Endothelial cell of umbilical vein (primary cell): Measurements from ENCODE around the gene LSMEM2. TPM values are rescaled to one million over a fixed set of nuclear protein-coding genes. Genes with fewer than 3 reads are reported as not detected.

Source experiments
- BruUV-seq: library from RNA; stranded (reverse); fragments of 400-500 nt; replicated peaks from 2 replicates; lab custom pipeline; 2021; lab: Mats Ljungman, UMichigan
- CTCF ChIA-PET: fragments of 300-600, 350-600 bp; sonication (Branson Sonifier 250); formaldehyde crosslinking; loops from one replicate; lab custom pipeline; 2021; ENCODE audit warnings: antibody characterized with exemption, inconsistent platforms; lab: Charles Lee
- POLR2A ChIA-PET: fragments of 300-600, 350-600 bp; sonication (Branson Sonifier 250); formaldehyde crosslinking; loops from one replicate; lab custom pipeline; 2021; ENCODE audit warnings: antibody characterized with exemption, inconsistent platforms; lab: Charles Lee
- DNase-seq: peaks from one replicate; pipeline ENCODE4 v3.0.0-alpha.2; 2011; ENCODE audit warnings: low read depth, low spot score
- FAIRE-seq: peaks from 2 replicates; lab custom pipeline; 2011; peaks lifted over from hg19 to GRCh38; lab: Jason Lieb, UNC
- H2AFZ ChIP-seq: 2 replicates; pipeline ENCODE4 v1.6.0; 2012; ENCODE audit warnings: low read depth, low read length, control low read depth, inconsistent platforms
- H3K27ac ChIP-seq: 2 replicates; pipeline ENCODE4 v1.5.1; 2011; ENCODE audit warnings: low read depth, mild to moderate bottlenecking, control low read depth, low read length, moderate library complexity; ENCODE audit not compliant: insufficient read depth
- H3K27me3 ChIP-seq, 2 experiments: 2 replicates each; pipeline versions ENCODE4 v1.6.0 to v1.6.1; 2011; ENCODE audit warnings: low read length in 2 of 2, mixed read lengths in 1 of 2; ENCODE audit not compliant: control insufficient read depth in 2 of 2, insufficient read depth in 2 of 2
- H3K36me3 ChIP-seq, 2 experiments: 2 replicates in 1 of 2; 3 replicates in 1 of 2; pipeline ENCODE4 v1.5.1; 2011; ENCODE audit warnings: low read length in 2 of 2, mild to moderate bottlenecking in 1 of 2, moderate library complexity in 1 of 2; ENCODE audit not compliant: control insufficient read depth in 2 of 2, insufficient read depth in 2 of 2; ENCODE audit errors: extremely low read depth in 1 of 2
- H3K4me1 ChIP-seq: 3 replicates; pipeline ENCODE4 v1.5.1; 2011; ENCODE audit warnings: mild to moderate bottlenecking, low read length; ENCODE audit not compliant: control insufficient read depth, insufficient read depth; ENCODE audit errors: extremely low read depth
- H3K4me2 ChIP-seq: 2 replicates; pipeline ENCODE4 v1.6.1; 2011; ENCODE audit warnings: low read length, control low read depth, mixed read lengths; ENCODE audit not compliant: insufficient read depth
- H3K4me3 ChIP-seq, 3 experiments: fragments of 200-600 bp in 1 of 3; sonication (generic), shearing (Covaris generic) in 1 of 3; replicated peaks in 1 of 3; 2 replicates each; pipeline ENCODE4 v1.5.1; 2011 to 2016; ENCODE audit warnings: control low read depth in 3 of 3, low read length in 3 of 3, mild to moderate bottlenecking in 2 of 3, inconsistent platforms in 1 of 3, low read depth in 1 of 3, moderate library complexity in 1 of 3; ENCODE audit not compliant: insufficient read depth in 1 of 3
- H3K79me2 ChIP-seq: 2 replicates; pipeline ENCODE4 v1.6.0; 2012; ENCODE audit warnings: low read length, inconsistent platforms; ENCODE audit not compliant: control insufficient read depth, insufficient read depth
- H3K9ac ChIP-seq: replicated peaks from 2 replicates; pipeline ENCODE3; 2011; ENCODE audit warnings: low read length, control low read depth; ENCODE audit not compliant: insufficient read depth; ENCODE audit errors: extremely low read depth
- H3K9me1 ChIP-seq: replicated peaks from 3 replicates; pipeline ENCODE4 v1.6.0; 2011; ENCODE audit warnings: mild to moderate bottlenecking, low read length; ENCODE audit not compliant: control insufficient read depth, insufficient read depth; ENCODE audit errors: extremely low read depth
- H3K9me3 ChIP-seq: replicated peaks from 2 replicates; pipeline ENCODE4 v1.5.1; 2012; ENCODE audit warnings: low read length, inconsistent platforms; ENCODE audit not compliant: control insufficient read depth, insufficient read depth
- H4K20me1 ChIP-seq: replicated peaks from 2 replicates; pipeline ENCODE3; 2011; ENCODE audit warnings: mild to moderate bottlenecking, low read length; ENCODE audit not compliant: control insufficient read depth, insufficient read depth; ENCODE audit errors: extremely low read depth
- EZH2 ChIP-seq: IDR thresholded peaks from 2 replicates; pipeline ENCODE4 v1.6.1; 2012; ENCODE audit warnings: borderline replicate concordance, low read depth, mild to moderate bottlenecking, moderate library complexity, low read length, inconsistent platforms; ENCODE audit not compliant: severe bottlenecking
- FOS ChIP-seq: IDR thresholded peaks from 2 replicates; pipeline ENCODE4 v1.6.1; 2011; ENCODE audit warnings: mild to moderate bottlenecking, low read length, moderate library complexity, borderline replicate concordance; ENCODE audit not compliant: insufficient read depth
- GATA2 ChIP-seq: IDR thresholded peaks from 2 replicates; pipeline ENCODE4 v1.7.0; 2011; ENCODE audit warnings: low read depth, mild to moderate bottlenecking, moderate library complexity, mixed read lengths, low read length; ENCODE audit not compliant: insufficient read length, insufficient read depth
- JUN ChIP-seq: IDR thresholded peaks from 2 replicates; pipeline ENCODE4 v1.6.1; 2011; ENCODE audit warnings: borderline replicate concordance, low read depth; ENCODE audit not compliant: insufficient read length, insufficient read depth
- MYC ChIP-seq: IDR thresholded peaks from one replicate; pipeline ENCODE4 v1.6.1; 2011; ENCODE audit warnings: mild to moderate bottlenecking, low read depth, low read length
- POLR2A ChIP-seq: IDR thresholded peaks from 2 replicates; pipeline ENCODE4 v1.6.1; 2012; ENCODE audit warnings: low read depth, mild to moderate bottlenecking, control low read depth, low read length
- POLR2AphosphoS5 ChIP-seq: IDR thresholded peaks from 2 replicates; pipeline ENCODE4 v1.6.1; 2012; ENCODE audit warnings: low read depth, mild to moderate bottlenecking, control low read depth, low read length, moderate library complexity; ENCODE audit not compliant: insufficient read depth
- dilution Hi-C: fragments of 300-500 bp; cut with MboI; formaldehyde crosslinking; loops from one replicate; pipeline ENCODE4 v1.15.0; 2019; ENCODE audit warnings: low sequenced_read_pairs; ENCODE audit not compliant: extremely low pct_ligation_motif_present
- intact Hi-C: fragments of 100-400 bp; cut with micrococcal nuclease; formaldehyde crosslinking; loops from one replicate; pipeline ENCODE4 v1.10.0; 2022
- polyA plus RNA-seq, 4 experiments: library from polyadenylated mRNA; depleted of rRNA in 3 of 4; stranded (reverse) in 3 of 4; unstranded in 1 of 4; fragments of >200 nt; gene quantifications; 2 replicates each; pipeline versions ENCODE4 v1.2.1 to v1.2.3, GENCODE V29; 2011 to 2012; ENCODE audit warnings: missing spikeins in 1 of 4
- total RNA-seq: library from RNA; stranded (reverse); gene quantifications from 2 replicates; pipeline ENCODE4 v1.2.3, GENCODE V29; 2021
- TF ChIP-seq, protein P1 (sequence below), 2 donors: IDR thresholded peaks; 1 replicate in 1 of 2; 2 replicates in 1 of 2; pipeline ENCODE4 v1.5.1; 2011; ENCODE audit warnings: low read length in 2 of 2, mild to moderate bottlenecking in 2 of 2, moderate library complexity in 2 of 2, control low read depth in 1 of 2, inconsistent platforms in 1 of 2, low read depth in 1 of 2; ENCODE audit not compliant: insufficient read depth in 1 of 2; ENCODE audit errors: extremely low read depth in 1 of 2
- TF ChIP-seq, protein P2 (sequence below): IDR thresholded peaks from 2 replicates; pipeline ENCODE4 v1.6.1; 2011; ENCODE audit not compliant: insufficient read depth, insufficient read length

The LSMEM2 gene
- total and polyA plus RNA-seq, 2 donors (not counting 3 experiments of a cell fraction or from before 2014, with no cell fraction given) = not detected

DNA sequence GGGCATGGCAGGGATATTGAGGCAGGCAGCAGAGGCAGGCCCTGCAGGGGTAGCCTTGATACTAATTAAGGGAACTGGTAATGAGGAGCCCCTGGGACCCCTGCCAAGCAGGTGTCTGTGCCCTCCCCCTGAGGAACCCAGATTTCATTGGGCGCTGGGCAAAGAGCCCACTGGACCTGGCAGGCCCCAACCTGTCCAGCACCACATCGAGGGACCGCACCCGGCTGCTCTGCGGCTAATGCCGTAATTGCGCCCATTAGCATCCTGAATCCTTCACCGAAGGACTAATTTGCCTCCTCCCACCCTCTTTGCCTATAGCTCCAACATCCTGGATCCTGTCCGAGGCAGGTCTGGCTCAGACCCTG lies 23.7 kb upstream of the LSMEM2 start:
- peaks cover 16 to 63% of the 10 kb centered on the region in 2 experiments for H3K36me3 ChIP-seq
- dilution Hi-C loops (no loop called here), intact Hi-C loops (loop anchor here (1.0 to 2.0 kb wide), 4 partner anchors 9 to 37 kb away; partner anchors contain the start of gene IFRD2)
- no peaks in the 10 kb centered on the region for H3K27me3 ChIP-seq
- peak overlapping the region; percentile 59 for H3K9ac ChIP-seq
- H3K4me1 ChIP-seq = peaks cover 59% of the 10 kb centered on the region
- CTCF ChIA-PET = interaction anchor here (0.7 to 8.6 kb wide), 5 partner anchors 9 to 60 kb away, joined by 3 to 98 read pairs (median 11); partner anchors contain the start of gene GNAI2
- H3K4me3 ChIP-seq = no peak overlapping the region
- no peak for DNase-seq
- H3K79me2 ChIP-seq = peaks cover 57% of the 10 kb centered on the region
- H4K20me1 ChIP-seq = no peaks in the 10 kb centered on the region
- no peak for TF ChIP-seq EZH2
- TF ChIP-seq, protein P1, sequence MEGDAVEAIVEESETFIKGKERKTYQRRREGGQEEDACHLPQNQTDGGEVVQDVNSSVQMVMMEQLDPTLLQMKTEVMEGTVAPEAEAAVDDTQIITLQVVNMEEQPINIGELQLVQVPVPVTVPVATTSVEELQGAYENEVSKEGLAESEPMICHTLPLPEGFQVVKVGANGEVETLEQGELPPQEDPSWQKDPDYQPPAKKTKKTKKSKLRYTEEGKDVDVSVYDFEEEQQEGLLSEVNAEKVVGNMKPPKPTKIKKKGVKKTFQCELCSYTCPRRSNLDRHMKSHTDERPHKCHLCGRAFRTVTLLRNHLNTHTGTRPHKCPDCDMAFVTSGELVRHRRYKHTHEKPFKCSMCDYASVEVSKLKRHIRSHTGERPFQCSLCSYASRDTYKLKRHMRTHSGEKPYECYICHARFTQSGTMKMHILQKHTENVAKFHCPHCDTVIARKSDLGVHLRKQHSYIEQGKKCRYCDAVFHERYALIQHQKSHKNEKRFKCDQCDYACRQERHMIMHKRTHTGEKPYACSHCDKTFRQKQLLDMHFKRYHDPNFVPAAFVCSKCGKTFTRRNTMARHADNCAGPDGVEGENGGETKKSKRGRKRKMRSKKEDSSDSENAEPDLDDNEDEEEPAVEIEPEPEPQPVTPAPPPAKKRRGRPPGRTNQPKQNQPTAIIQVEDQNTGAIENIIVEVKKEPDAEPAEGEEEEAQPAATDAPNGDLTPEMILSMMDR (IDR thresholded peaks at IDR 0.05; ENCODE audit: extremely low read depth in 1 of 2, insufficient read depth in 1 of 2, low read depth in 1 of 2, low read length in 2 of 2) = no peak
- TF ChIP-seq, protein P2, sequence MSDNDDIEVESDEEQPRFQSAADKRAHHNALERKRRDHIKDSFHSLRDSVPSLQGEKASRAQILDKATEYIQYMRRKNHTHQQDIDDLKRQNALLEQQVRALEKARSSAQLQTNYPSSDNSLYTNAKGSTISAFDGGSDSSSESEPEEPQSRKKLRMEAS = no peak
- no peak for TF ChIP-seq POLR2A
- no peak for TF ChIP-seq MYC
- no peak for TF ChIP-seq GATA2
- no peak for TF ChIP-seq FOS
- no peak for TF ChIP-seq JUN
- TF ChIP-seq POLR2AphosphoS5 = no peak
- H2AFZ ChIP-seq = no peak overlapping the region
- FAIRE-seq = no peak
- no peaks in the 10 kb centered on the region for H3K9me1 ChIP-seq
- peak overlapping the region; percentile 98 for H3K27ac ChIP-seq
- no peaks in the 10 kb centered on the region for H3K9me3 ChIP-seq
- H3K4me2 ChIP-seq = peak overlapping the region; percentile 6
- BruUV-seq = no TSS peak
- POLR2A ChIA-PET = interaction anchor here (1.4 kb wide), 1 partner anchor 12 kb away, joined by 3 read pairs; no protein-coding TSS in a partner anchor
